Peyer's patch (tissue), 4 donors: Measurements from ENCODE around the gene NPIPA1. TPM values are rescaled to one million over a fixed set of nuclear protein-coding genes. Genes with fewer than 3 reads are reported as not detected.
A peak's percentile ranks its signal among the peaks of the same experiment; 100 is the strongest.
"Not testable (repeated sequence)": the region's sequence is repeated elsewhere in the genome, so short reads cannot be mapped to it uniquely, and the experiment has no call there.

Experiments used
- DNase-seq, 3 donors: peaks; one replicate each; pipeline ENCODE4 v3.0.0-alpha.2; 2017 to 2019
- H3K27ac ChIP-seq, 4 donors: fragments of 200-600 bp; sonication (generic); one replicate each; pipeline ENCODE4 v1.5.1; 2016 to 2019
- H3K27me3 ChIP-seq, 2 donors: fragments of 200-600 bp; sonication (generic); one replicate each; pipeline ENCODE4 v1.5.1; 2019
- H3K36me3 ChIP-seq, 3 donors: fragments of 200-600 bp; sonication (generic); one replicate each; pipeline ENCODE4 v1.5.1; 2016 to 2019
- H3K4me1 ChIP-seq, 4 donors: fragments of 200-600 bp; sonication (generic); one replicate each; pipeline ENCODE4 v1.5.1; 2016 to 2019
- H3K4me3 ChIP-seq, 4 donors: fragments of 200-600 bp; sonication (generic); 1 replicate in 3 of 4; 2 replicates in 1 of 4; pipeline ENCODE4 v1.5.1; 2016 to 2019; ENCODE audit warnings: mild to moderate bottlenecking in 1 of 4
- H3K9me3 ChIP-seq, 4 donors: fragments of 200-600 bp; sonication (generic); one replicate each; pipeline ENCODE4 v1.5.1; 2016 to 2019; ENCODE audit warnings: mild to moderate bottlenecking in 1 of 4
- total RNA-seq, 4 donors: library from RNA; depleted of rRNA; stranded (reverse); fragments of >200 nt; gene quantifications; one replicate each; pipeline ENCODE4 v1.1.0, GENCODE V29; 2016
- TF ChIP-seq, protein P1 (sequence below), 6 experiments: fragments of 450-650 bp in 4 of 6; fragments of 200-600 bp in 2 of 6; sonication (generic) in 1 of 6; IDR thresholded peaks; one replicate each; pipeline ENCODE4 v1.5.1; 2017 to 2019; ENCODE audit warnings: antibody characterized with exemption in 6 of 6, mild to moderate bottlenecking in 3 of 6, moderate library complexity in 1 of 6

Gene NPIPA1
- total RNA-seq = 100 to 1,000 TPM in 2 of 4 donors, 10 to 100 TPM in 2; 39.2 to 148 (median 90.3) TPM

GRCh38 chr16:14937143-14937542 is at the start of gene NPIPA1:
Gene NPIPA1, plus strand, starts transcription at chr16:14937443. Its CDS starts 0 bp downstream, at chr16:14937443.
- not testable (repeated sequence) for H3K9me3 ChIP-seq, H3K4me3 ChIP-seq, H3K27ac ChIP-seq, DNase-seq, H3K27me3 ChIP-seq, H3K36me3 ChIP-seq, H3K4me1 ChIP-seq

DNA sequence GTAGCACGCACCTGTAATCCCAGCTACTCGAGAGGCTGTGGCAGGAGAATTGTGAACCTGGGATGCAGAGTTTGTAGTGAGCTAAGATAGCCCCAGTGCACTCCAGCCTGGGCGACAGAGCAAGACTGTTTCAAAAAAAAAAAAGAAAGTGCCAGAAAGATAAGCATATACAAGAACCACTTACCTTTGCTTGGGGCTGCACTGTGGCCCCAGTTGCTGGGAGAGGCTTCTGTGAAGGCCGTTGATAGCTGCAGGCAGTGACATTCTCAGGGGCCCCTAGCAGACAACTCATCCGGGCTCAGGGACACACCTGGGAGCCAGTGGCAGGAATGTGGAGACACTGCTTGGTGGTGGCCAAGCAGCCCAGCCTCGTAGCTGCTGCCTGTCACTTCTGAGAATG is 45.1 kb upstream of the NPIPA1 start:
- not testable (repeated sequence) for H3K27ac ChIP-seq, H3K4me3 ChIP-seq, DNase-seq, H3K4me1 ChIP-seq, H3K9me3 ChIP-seq, H3K27me3 ChIP-seq, H3K36me3 ChIP-seq

DNA sequence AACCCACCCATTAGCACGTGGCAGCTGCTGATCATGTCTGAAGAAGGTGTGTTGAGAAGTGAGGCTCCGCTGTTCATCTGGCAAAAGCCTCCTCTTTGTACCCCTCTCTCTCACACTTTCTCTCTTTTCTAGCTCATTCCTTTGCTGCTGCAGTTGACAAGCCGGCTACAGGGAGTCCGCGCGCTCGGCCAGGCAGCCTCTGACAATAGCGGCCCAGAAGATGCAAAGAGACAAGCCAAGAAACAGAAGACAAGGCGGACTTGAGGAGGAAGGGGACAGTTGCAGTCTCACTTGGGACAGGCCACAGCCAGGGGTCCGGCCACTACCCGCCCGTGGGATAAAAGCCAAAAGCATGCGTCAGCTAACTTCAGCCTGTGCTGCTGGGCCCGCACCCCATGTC is 41.9 kb upstream of the NPIPA1 start:
- not testable (repeated sequence) for H3K27me3 ChIP-seq, H3K9me3 ChIP-seq, H3K27ac ChIP-seq, H3K4me1 ChIP-seq, DNase-seq, H3K36me3 ChIP-seq, H3K4me3 ChIP-seq

- not testable (repeated sequence) for H3K9me3 ChIP-seq, H3K4me3 ChIP-seq, DNase-seq, H3K4me1 ChIP-seq, H3K36me3 ChIP-seq, H3K27ac ChIP-seq, H3K27me3 ChIP-seq
These were observed 41.2 kb upstream of the NPIPA1 start for GRCh38 chr16:14896023-14896422.

DNA sequence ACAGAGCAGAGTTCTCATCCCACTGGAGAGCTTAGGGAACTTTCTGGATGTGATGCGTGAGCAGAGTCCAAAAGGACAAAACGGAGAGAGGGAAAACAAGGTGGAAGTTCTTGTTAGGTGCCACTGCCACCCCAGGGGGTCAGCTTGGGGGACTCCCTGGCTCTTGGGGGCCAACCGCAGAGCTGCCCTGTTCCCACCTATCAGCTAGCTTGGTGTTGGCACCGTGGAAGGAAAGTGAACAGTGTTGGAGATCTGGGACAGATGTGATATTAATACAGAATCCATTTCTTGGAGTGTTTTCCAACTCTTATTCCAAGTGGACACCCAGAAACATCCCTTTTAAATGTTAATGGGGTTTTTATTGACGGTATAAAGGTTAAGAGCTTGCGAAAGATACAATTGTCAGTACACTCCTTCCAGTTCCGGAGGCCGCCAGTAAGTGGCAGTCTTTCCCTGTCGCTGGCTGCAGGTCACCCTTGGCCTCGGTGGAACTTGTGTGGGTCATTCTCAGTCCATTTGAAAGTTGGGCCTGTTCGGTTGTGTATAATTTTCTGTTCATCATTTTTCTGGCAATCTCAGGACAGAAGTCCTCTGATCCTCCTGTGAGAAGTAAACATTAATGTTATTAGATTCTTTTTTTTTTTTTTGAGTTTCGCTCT is 40.1 kb upstream of the NPIPA1 start:
- TF ChIP-seq, protein P1, sequence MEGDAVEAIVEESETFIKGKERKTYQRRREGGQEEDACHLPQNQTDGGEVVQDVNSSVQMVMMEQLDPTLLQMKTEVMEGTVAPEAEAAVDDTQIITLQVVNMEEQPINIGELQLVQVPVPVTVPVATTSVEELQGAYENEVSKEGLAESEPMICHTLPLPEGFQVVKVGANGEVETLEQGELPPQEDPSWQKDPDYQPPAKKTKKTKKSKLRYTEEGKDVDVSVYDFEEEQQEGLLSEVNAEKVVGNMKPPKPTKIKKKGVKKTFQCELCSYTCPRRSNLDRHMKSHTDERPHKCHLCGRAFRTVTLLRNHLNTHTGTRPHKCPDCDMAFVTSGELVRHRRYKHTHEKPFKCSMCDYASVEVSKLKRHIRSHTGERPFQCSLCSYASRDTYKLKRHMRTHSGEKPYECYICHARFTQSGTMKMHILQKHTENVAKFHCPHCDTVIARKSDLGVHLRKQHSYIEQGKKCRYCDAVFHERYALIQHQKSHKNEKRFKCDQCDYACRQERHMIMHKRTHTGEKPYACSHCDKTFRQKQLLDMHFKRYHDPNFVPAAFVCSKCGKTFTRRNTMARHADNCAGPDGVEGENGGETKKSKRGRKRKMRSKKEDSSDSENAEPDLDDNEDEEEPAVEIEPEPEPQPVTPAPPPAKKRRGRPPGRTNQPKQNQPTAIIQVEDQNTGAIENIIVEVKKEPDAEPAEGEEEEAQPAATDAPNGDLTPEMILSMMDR (IDR thresholded peaks at IDR 0.05) = peak in 1 of 6 experiments; percentile 19
- not testable (repeated sequence) for H3K4me1 ChIP-seq, H3K9me3 ChIP-seq, H3K36me3 ChIP-seq, H3K4me3 ChIP-seq, DNase-seq, H3K27me3 ChIP-seq, H3K27ac ChIP-seq

GRCh38 chr16:14898162-14898561 is 39.1 kb upstream of the NPIPA1 start:
- H3K4me1 ChIP-seq, H3K36me3 ChIP-seq: not testable (repeated sequence)

DNA sequence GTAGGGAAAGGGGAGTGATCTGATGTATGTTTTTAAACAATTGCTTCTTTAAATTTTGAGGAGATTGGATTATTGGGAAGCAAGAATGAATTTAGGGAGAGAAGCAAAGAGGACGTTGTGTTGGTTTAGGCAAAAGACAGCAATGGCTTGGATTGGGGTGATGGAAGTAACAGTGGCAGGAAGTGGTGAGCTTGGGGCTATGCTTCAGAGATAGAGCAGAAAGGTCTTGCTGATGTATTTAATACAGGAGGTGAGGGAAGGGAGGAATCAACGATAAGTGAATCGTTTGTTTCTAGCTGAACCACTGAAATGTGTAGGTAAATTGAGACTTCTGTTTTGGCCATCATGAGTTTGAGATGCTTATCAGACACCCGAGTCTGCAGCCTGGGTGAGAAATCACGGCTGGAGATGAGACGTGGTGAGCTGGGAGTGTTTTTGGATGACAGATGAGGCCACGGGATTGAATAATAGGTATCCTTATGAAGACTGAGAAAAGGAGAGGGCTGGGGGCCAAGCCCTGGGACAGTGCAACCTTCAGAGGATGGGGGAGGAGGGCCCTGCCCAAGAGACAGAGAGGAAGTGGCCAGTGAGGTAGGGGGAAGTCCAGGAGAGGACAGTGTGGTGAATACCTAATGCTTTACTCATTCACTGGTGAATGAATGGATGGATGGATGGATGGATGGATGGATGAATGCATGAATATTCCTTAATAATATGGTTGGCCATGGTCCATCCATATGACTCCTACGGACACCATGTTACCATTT is 33.9 kb upstream of the NPIPA1 start:
- not testable (repeated sequence) for H3K27ac ChIP-seq, H3K4me3 ChIP-seq, H3K9me3 ChIP-seq, H3K4me1 ChIP-seq, H3K27me3 ChIP-seq, H3K36me3 ChIP-seq
- DNase-seq = peak in 1 of 3 donors; percentile 10

More at GRCh38 chr16:14898162-14898561, 39.1 kb upstream of the NPIPA1 start:
- H3K27me3 ChIP-seq, H3K4me3 ChIP-seq, H3K27ac ChIP-seq, H3K9me3 ChIP-seq: not testable (repeated sequence)
- peak in 1 of 3 donors; percentile 24 for DNase-seq

DNA sequence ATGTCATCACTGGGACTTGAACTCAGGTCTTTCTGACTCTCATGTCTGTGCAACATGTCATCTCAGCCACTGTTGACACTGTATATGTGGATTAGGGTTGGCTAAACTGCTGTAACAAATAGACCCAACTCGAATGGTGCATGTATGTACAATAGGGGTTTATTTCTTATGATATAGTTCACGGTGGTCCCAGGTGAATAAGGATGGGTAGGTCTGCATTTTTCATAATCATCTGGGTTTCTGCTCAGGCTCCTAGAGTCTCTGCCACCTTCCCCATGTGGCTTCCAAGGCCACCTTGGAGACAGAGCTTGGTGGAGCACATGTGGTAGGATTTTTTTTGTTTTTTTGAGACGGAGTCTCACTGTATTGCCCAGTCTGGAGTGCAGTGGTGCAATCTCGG is 27.5 kb upstream of the NPIPA1 start:
- H3K27me3 ChIP-seq, H3K4me1 ChIP-seq, H3K4me3 ChIP-seq, H3K36me3 ChIP-seq, H3K27ac ChIP-seq, H3K9me3 ChIP-seq, DNase-seq: not testable (repeated sequence)

DNA sequence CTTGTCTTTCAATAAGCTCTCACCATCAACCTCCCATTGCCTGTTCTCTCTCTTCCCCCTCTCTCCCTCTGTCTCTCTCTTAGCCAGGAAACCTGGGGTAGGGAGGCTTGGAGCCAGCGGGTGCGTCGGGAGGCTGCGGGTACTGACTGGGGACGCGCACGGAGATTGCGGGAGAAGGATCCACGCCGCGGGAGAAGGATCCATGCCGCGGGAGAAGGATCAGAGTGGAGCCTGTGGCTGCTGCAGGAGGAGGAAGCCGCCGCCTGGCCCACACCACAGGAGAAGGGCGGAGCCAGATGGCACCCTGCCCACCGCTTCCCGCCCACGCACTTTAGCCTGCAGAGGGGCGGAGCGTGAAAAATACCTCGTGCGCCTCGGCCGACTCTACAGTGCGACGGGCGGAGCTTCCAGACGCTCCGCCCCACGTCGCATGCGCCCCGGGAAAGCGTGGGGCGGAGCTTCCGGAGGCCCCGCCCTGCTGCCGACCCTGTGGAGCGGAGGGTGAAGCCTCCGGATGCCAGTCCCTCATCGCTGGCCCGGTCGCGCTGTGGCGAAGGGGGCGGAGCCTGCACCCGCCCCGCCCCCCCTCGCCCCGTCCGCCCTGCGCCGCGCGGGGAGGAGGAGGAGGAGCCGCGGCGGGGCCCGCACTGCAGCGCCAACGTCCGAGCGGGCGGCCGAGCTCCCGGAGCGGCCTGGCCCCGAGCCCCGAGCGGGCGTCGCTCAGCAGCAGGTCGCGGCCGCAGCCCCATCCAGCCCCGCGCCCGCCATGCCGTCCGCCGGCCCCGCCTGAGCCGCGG is 26.2 kb upstream of the NPIPA1 start:
- H3K27me3 ChIP-seq, H3K27ac ChIP-seq, H3K9me3 ChIP-seq, H3K36me3 ChIP-seq, DNase-seq, H3K4me3 ChIP-seq, H3K4me1 ChIP-seq: not testable (repeated sequence)

DNA sequence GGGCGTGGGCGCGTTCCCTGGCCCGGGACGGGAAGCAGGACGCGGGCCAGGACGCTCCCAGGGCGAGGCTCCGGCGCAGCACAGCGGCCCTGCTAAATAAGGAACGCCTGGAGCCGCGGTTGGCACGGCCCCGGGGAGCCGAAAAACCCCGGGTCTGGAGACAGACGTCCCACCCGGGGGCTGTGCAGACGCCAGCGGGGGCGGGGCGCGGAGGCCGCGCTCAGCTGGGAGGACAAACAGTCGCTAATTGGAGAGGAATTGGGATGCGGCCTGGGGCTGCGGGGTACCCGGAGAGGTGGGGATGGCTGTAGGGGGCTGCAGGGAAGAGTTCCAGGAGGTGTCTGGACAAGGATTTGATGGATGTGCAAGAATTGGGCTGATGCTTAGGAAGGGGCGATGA is 25.3 kb upstream of the NPIPA1 start:
- H3K4me1 ChIP-seq, H3K27me3 ChIP-seq, H3K36me3 ChIP-seq, H3K9me3 ChIP-seq: not testable (repeated sequence)
- H3K27ac ChIP-seq = peak overlapping the region in 3 of 4 donors; percentile 57 to 83 (median 62)
- peak overlapping the region; percentile 41 to 72 (median 60) for H3K4me3 ChIP-seq
- DNase-seq = peak in 2 of 3 donors; percentile 16 to 56

DNA sequence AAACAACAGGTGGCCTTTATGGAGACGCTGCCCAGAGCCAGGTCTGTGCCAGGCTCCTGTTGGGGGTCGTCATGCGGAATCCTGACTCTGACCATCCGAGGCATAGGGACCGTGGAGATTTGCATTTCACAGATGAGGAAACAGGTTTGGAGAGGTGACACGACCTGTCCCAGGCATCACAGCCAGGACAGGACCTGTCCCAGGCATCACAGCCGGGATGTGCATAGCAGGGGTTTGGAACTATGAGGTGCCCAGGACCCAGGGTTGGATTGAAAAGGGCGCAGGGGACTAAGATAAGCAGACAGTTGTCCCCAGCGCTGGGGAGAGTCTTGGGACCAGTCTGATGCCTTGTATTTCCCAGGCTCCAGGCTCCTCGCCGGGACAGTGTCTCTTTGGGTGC is 24.7 kb upstream of the NPIPA1 start:
- DNase-seq = not testable (repeated sequence)

GRCh38 chr16:14918504-14918903 is 18.7 kb upstream of the NPIPA1 start:
- H3K36me3 ChIP-seq, H3K9me3 ChIP-seq, H3K4me1 ChIP-seq, H3K27me3 ChIP-seq, H3K27ac ChIP-seq, H3K4me3 ChIP-seq, DNase-seq: not testable (repeated sequence)

More for the DNA sequence above, 24.7 kb upstream of the NPIPA1 start:
- H3K4me3 ChIP-seq, H3K9me3 ChIP-seq, H3K27me3 ChIP-seq, H3K27ac ChIP-seq, H3K36me3 ChIP-seq, H3K4me1 ChIP-seq: not testable (repeated sequence)

DNA sequence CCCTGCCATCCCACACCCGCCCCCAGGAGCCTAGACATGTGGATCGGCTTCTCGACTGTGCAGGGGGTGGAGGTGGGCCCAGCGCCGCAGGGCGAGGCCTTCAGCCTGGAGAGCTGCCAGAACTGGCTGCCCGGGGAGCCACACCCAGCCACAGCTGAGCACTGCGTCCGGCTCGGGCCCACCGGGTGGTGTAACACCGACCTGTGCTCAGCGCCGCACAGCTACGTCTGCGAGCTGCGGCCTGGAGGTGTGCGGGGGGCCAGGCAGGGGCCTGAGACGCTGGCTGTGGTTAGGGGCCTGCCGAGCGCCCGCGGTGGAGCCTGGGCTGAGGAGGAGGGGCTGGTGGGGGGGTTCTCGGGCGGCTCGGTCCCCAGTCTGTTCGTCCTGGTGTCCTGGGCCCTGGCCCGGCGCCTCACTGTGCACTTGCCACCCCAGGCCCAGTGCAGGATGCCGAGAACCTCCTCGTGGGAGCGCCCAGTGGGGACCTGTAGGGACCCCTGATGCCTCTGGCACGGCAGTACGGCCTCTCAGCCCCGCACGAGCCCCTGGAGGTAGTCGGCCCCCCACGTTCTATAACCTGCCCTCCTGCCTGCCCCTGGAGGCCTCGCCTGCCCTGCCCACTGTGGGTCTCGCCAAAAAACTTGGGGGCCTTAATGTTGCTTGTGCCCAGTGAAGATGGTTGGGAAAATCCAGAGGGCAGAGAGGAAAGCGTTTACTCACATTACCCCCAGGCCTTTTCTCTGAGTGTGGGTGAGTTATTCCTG is 17.2 kb upstream of the NPIPA1 start:
- not testable (repeated sequence) for H3K9me3 ChIP-seq, H3K4me3 ChIP-seq, H3K27me3 ChIP-seq, H3K4me1 ChIP-seq, H3K36me3 ChIP-seq, H3K27ac ChIP-seq
- peak in 1 of 3 donors; percentile 52 for DNase-seq
